Measurements from ENCODE around the gene E2F2.
A peak's percentile ranks its signal among the peaks of the same experiment; 100 is the strongest.

Gene E2F2

DNA sequence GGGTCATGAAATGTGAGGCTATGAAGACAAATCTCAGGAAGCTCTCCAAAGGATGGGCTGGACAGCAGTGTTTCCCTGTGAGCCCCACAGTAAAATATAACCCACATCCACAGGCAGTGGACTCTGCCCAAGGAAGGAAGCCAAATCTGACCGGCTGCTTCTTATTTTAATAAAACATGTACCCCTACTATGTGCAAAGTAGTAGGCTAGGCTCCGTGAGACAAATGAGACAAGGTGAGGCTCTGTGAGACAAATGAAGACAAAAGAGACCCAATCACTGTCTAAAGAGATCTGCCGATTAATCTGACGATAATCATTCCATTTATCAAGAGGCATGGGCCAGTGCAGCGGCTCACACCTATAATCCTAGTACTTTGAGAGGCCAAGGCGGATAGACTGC lies 49.1 kb downstream of the E2F2 start:
- Histone ChIP-seq H3K36me3 (ENCODE audit: low read depth) (no peaks in the 10 kb centered on the region), H3K27me3 (ENCODE audit: insufficient read depth, poor library complexity, severe bottlenecking) (no peaks in the 10 kb centered on the region), H3K4me3 (ENCODE audit: severe bottlenecking) (no peak overlapping the region), H3K4me1 (ENCODE audit: insufficient read depth, poor library complexity, severe bottlenecking) (peaks cover 38% of the 10 kb centered on the region), H3K9me3 (ENCODE audit: severe bottlenecking) (no peaks in the 10 kb centered on the region), H3K27ac (ENCODE audit: poor library complexity, severe bottlenecking) (no peak overlapping the region)
- DNase-seq (ENCODE audit: low spot score) = no peak
- ATAC-seq (ENCODE audit: low read depth) = no peak
- TF ChIP-seq, protein P1, sequence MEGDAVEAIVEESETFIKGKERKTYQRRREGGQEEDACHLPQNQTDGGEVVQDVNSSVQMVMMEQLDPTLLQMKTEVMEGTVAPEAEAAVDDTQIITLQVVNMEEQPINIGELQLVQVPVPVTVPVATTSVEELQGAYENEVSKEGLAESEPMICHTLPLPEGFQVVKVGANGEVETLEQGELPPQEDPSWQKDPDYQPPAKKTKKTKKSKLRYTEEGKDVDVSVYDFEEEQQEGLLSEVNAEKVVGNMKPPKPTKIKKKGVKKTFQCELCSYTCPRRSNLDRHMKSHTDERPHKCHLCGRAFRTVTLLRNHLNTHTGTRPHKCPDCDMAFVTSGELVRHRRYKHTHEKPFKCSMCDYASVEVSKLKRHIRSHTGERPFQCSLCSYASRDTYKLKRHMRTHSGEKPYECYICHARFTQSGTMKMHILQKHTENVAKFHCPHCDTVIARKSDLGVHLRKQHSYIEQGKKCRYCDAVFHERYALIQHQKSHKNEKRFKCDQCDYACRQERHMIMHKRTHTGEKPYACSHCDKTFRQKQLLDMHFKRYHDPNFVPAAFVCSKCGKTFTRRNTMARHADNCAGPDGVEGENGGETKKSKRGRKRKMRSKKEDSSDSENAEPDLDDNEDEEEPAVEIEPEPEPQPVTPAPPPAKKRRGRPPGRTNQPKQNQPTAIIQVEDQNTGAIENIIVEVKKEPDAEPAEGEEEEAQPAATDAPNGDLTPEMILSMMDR (IDR thresholded peaks at IDR 0.05; ENCODE audit: poor library complexity, severe bottlenecking) = no peak

DNA sequence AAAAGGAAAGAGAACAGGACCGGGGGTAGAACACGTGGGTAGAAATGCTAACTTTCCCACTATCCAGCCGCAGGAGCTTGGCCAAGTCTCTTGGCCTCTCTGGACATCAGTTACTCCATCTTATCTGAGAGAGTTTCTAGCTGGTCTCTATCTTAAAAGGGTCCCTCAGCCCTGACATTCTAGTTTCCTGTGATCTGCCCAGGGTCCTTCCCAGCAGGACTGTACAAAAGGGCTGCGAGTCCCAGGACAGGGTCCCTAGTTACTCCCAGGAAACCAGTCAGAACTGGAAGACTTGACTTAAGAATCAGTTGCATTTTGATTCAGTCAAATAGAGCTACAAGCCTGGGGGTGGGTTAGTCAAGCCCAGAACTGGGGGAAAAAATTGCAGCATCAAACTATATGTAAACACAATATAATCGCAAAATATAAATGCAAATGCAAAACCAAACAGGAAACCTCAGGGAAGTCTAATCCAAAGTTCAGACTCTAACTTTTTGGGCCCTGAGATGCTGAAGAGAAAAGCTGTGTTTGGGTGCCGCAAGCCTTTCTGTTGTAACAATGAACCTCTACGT lies 49.9 kb downstream of the E2F2 start:
- no peak overlapping the region for H3K4me3 ChIP-seq (ENCODE audit: severe bottlenecking)
- TF ChIP-seq, protein P1 (IDR thresholded peaks at IDR 0.05; ENCODE audit: poor library complexity, severe bottlenecking) = no peak
- no peaks in the 10 kb centered on the region for H3K27me3 ChIP-seq (ENCODE audit: insufficient read depth, poor library complexity, severe bottlenecking)
- H3K36me3 ChIP-seq (ENCODE audit: low read depth) = no peaks in the 10 kb centered on the region
- ATAC-seq (ENCODE audit: low read depth) (no peak), DNase-seq (ENCODE audit: low spot score) (no peak)
- no peak overlapping the region for H3K27ac ChIP-seq (ENCODE audit: poor library complexity, severe bottlenecking)
- H3K9me3 ChIP-seq (ENCODE audit: severe bottlenecking) = no peaks in the 10 kb centered on the region
- H3K4me1 ChIP-seq (ENCODE audit: insufficient read depth, poor library complexity, severe bottlenecking) = peaks cover 40% of the 10 kb centered on the region

DNA sequence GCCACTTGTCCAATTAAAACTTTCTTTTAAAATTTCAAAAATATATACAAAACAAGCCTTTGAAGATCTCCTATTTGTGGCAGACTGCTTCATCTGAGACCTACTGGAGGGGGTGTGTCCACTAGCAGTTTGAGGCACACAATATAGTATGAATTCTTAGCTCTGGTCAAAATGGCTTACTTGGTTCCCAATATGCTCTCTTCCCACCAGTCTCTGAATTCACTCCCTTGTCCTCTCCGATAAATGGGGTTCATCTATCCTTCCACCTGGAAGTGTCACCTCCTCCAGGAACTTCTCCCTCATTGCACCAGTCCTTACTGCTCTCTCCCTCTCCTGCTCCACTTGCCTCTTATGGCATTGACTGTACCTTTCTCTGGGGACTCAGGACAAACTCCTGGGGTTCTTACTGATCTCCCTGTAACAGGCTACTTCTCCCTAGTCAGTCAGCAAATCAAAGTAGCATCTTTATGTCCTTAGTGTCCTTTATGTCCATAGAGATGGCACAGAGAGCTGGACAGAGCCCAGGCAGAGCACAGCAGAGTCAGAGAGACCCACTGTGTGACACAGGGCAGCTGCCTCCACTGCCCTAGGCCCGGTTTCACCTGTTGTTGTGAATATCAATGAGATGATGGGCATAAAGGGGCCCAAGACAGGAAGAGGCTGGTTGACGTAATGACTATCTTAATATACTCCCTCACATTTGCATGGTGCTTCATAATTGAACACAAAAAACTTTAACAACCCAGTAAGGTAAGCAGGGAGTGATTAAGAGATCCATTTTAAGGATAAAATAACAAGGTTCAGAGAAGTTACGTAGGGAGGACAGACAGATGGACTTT lies 50.6 kb downstream of the E2F2 start:
- H3K4me1 ChIP-seq (ENCODE audit: insufficient read depth, poor library complexity, severe bottlenecking) = peaks cover 45% of the 10 kb centered on the region
- no peak overlapping the region for H3K4me3 ChIP-seq (ENCODE audit: severe bottlenecking)
- peak overlapping the region; percentile 88 for H3K27ac ChIP-seq (ENCODE audit: poor library complexity, severe bottlenecking)
- ATAC-seq (ENCODE audit: low read depth) (no peak), DNase-seq (ENCODE audit: low spot score) (no peak)
- H3K36me3 ChIP-seq (ENCODE audit: low read depth) = no peaks in the 10 kb centered on the region
- H3K27me3 ChIP-seq (ENCODE audit: insufficient read depth, poor library complexity, severe bottlenecking) = no peaks in the 10 kb centered on the region
- TF ChIP-seq, protein P1 (IDR thresholded peaks at IDR 0.05; ENCODE audit: poor library complexity, severe bottlenecking) = no peak
- no peaks in the 10 kb centered on the region for H3K9me3 ChIP-seq (ENCODE audit: severe bottlenecking)

DNA sequence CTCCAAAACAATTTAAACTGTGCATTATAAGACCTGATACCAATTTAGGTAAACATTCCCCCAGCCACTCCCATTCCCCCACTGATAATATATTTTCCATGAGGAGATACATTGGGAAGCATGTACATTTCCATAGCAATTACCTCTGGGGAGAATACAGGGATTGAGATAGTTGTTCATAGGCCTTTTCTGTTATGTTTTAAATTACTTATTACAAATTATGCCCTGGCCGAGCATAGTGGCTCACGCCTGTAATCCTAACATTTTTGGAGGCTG lies 51.4 kb downstream of the E2F2 start:
- ATAC-seq (ENCODE audit: low read depth) (no peak), DNase-seq (ENCODE audit: low spot score) (no peak)
- Histone ChIP-seq H3K4me3 (ENCODE audit: severe bottlenecking) (no peak overlapping the region), H3K9me3 (ENCODE audit: severe bottlenecking) (no peaks in the 10 kb centered on the region), H3K27me3 (ENCODE audit: insufficient read depth, poor library complexity, severe bottlenecking) (no peaks in the 10 kb centered on the region), H3K36me3 (ENCODE audit: low read depth) (no peaks in the 10 kb centered on the region), H3K27ac (ENCODE audit: poor library complexity, severe bottlenecking) (peak overlapping the region; percentile 88), H3K4me1 (ENCODE audit: insufficient read depth, poor library complexity, severe bottlenecking) (peaks cover 52% of the 10 kb centered on the region)
- TF ChIP-seq, protein P1 (IDR thresholded peaks at IDR 0.05; ENCODE audit: poor library complexity, severe bottlenecking) = no peak
